ENCODE results near the gene STK32B. TPM values are rescaled to one million over a fixed set of nuclear protein-coding genes. Genes with fewer than 3 reads are reported as not detected.

Gene STK32B
- total RNA-seq, 1 donor from 2014 or later: 46.9 TPM

DNA sequence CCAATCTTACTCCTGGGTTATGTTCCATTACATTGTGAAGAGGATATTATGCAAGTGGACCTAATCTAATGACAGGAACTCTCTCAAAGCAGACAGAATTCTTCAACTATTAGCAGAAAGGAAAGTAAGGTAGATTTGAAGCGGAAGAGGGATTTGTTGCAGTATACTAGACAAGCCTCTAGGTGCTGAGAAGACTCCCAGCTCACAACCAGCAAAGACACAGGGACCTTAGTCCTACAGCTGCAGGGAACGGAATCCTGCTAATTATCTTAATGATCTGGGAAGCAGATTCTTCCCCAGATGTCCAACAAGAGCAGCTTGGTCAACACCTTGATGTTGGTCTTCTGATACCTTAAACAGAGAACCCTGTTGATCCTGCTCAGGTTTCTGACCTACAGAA, 73.6 kb downstream of the STK32B start:
- no peaks in the 10 kb centered on the region for H3K27me3 Mint-ChIP-seq (ENCODE audit: unreplicated experiment)
- peaks cover 43% of the 10 kb centered on the region for H3K4me1 Mint-ChIP-seq (ENCODE audit: unreplicated experiment)
- H3K9me3 Mint-ChIP-seq (ENCODE audit: unreplicated experiment): no peaks in the 10 kb centered on the region
- no peak for DNase-seq (ENCODE audit: extremely low spot score, unreplicated experiment)
- H3K4me3 Mint-ChIP-seq (ENCODE audit: unreplicated experiment): no peak overlapping the region
- no peaks in the 10 kb centered on the region for H3K36me3 Mint-ChIP-seq (ENCODE audit: unreplicated experiment)
- TF ChIP-seq CTCF (IDR thresholded peaks at IDR 0.05): no peak
- H3K27ac Mint-ChIP-seq (ENCODE audit: unreplicated experiment): no peak overlapping the region

DNA sequence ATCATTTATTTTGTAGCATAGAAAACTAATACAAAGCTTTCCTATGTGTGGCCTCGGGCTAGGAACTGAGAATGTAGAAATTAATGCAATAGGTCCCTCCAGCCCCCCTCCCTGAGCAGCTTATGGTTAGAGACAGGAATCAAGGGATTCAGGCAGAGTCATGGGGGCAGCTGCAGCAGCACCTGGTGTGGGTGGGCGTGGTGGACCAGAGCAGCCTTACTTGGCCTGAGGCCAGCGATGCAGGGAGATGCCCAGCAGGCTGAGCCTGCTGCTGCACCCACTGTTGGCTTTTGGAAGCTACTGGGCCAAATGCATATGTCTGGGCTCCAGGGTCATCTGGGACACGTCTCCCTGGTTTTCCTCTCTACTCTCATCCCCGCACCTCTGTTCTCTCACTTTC, 74.0 kb downstream of the STK32B start:
- Mint-ChIP-seq H3K27ac (ENCODE audit: unreplicated experiment) (no peak overlapping the region), H3K36me3 (ENCODE audit: unreplicated experiment) (no peaks in the 10 kb centered on the region), H3K4me3 (ENCODE audit: unreplicated experiment) (no peak overlapping the region), H3K4me1 (ENCODE audit: unreplicated experiment) (peaks cover 39% of the 10 kb centered on the region), H3K9me3 (ENCODE audit: unreplicated experiment) (no peaks in the 10 kb centered on the region), H3K27me3 (ENCODE audit: unreplicated experiment) (no peaks in the 10 kb centered on the region)
- TF ChIP-seq CTCF (IDR thresholded peaks at IDR 0.05): no peak
- DNase-seq (ENCODE audit: extremely low spot score, unreplicated experiment): no peak

DNA sequence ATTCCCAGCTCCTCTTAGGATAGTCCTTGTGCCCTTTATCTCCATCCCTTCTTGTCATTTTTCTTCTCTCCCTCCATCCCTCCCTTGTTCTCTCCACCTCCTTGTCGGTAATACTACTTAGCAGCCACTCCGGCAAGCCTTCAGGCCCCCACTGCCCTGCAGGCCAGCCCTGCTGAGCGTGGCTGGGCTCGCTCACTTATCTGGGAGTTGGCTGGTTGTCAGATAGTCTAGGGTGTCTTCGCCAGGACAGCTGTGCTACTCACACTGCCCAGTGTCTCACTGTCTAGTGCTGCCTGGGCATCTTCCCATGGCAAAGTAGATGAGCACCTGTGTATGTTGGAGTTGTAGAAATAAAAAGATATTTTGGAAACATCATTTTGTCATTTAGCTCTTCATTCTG, 75.0 kb downstream of the STK32B start:
- no peaks in the 10 kb centered on the region for H3K27me3 Mint-ChIP-seq (ENCODE audit: unreplicated experiment)
- H3K36me3 Mint-ChIP-seq (ENCODE audit: unreplicated experiment): peaks cover 4% of the 10 kb centered on the region
- no peak overlapping the region for H3K27ac Mint-ChIP-seq (ENCODE audit: unreplicated experiment)
- H3K4me1 Mint-ChIP-seq (ENCODE audit: unreplicated experiment): peaks cover 39% of the 10 kb centered on the region
- no peak for DNase-seq (ENCODE audit: extremely low spot score, unreplicated experiment)
- no peak overlapping the region for H3K4me3 Mint-ChIP-seq (ENCODE audit: unreplicated experiment)
- no peak for TF ChIP-seq CTCF (IDR thresholded peaks at IDR 0.05)
- H3K9me3 Mint-ChIP-seq (ENCODE audit: unreplicated experiment): no peaks in the 10 kb centered on the region

- Mint-ChIP-seq H3K27me3 (ENCODE audit: unreplicated experiment) (no peaks in the 10 kb centered on the region), H3K36me3 (ENCODE audit: unreplicated experiment) (peaks cover 9% of the 10 kb centered on the region), H3K9me3 (ENCODE audit: unreplicated experiment) (peaks cover 5% of the 10 kb centered on the region), H3K4me3 (ENCODE audit: unreplicated experiment) (no peak overlapping the region), H3K27ac (ENCODE audit: unreplicated experiment) (no peak overlapping the region), H3K4me1 (ENCODE audit: unreplicated experiment) (peaks cover 40% of the 10 kb centered on the region)
- no peak for TF ChIP-seq CTCF (IDR thresholded peaks at IDR 0.05)
- no peak for DNase-seq (ENCODE audit: extremely low spot score, unreplicated experiment)
These were observed 75.6 kb downstream of the STK32B start for GRCh38 chr4:5126857-5127256.

DNA sequence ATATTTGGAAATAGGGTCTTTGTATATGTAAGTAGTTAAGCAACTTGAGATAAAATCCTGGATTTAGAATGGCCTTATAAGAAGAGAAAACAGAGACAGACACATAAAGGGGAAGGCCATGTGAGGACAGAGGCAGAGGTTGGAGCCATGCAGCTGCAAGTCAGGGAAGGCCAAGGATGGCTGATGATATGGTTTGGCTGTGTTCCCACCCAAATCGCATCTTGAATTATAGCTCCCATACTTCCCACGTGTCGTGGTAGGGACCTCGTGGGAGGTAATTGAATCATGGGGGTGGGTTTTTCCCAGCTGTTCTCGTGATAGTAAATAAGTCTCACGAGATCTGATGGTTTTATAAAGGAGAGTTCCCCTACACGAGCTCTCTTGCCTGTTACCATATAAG, 76.3 kb downstream of the STK32B start:
- Mint-ChIP-seq H3K4me3 (ENCODE audit: unreplicated experiment) (no peak overlapping the region), H3K4me1 (ENCODE audit: unreplicated experiment) (peaks cover 40% of the 10 kb centered on the region), H3K9me3 (ENCODE audit: unreplicated experiment) (peaks cover 5% of the 10 kb centered on the region), H3K27ac (ENCODE audit: unreplicated experiment) (no peak overlapping the region), H3K27me3 (ENCODE audit: unreplicated experiment) (no peaks in the 10 kb centered on the region), H3K36me3 (ENCODE audit: unreplicated experiment) (peaks cover 9% of the 10 kb centered on the region)
- no peak for DNase-seq (ENCODE audit: extremely low spot score, unreplicated experiment)
- no peak for TF ChIP-seq CTCF (IDR thresholded peaks at IDR 0.05)
